ENCODE measurements around the gene KL. TPM values are rescaled to one million over a fixed set of nuclear protein-coding genes. Genes with fewer than 3 reads are reported as not detected.

The KL gene
- total RNA-seq, 1 experiment from 2014 or later, result not detected

- no peaks in the 10 kb centered on the region for H3K9me2 ChIP-seq (ENCODE audit: insufficient read depth)
- no peak overlapping the region for H3K27ac ChIP-seq (ENCODE audit: low read depth, low read length)
- no peak overlapping the region for H2AFZ ChIP-seq (ENCODE audit: low read depth, low read length, poor library complexity, severe bottlenecking)
- no peaks in the 10 kb centered on the region for H3K79me2 ChIP-seq (ENCODE audit: insufficient read depth, low read length)
- ChIA-PET RAD21 (ENCODE audit: low non-redundant PET in 1 of 2, low total read pairs in 2 of 2, uncharacterized antibody in 2 of 2, unreplicated experiment in 2 of 2) (no interaction called here), POLR2A (no interaction called here), CTCF (no interaction called here)
- no peaks in the 10 kb centered on the region for H3K27me3 ChIP-seq (ENCODE audit: insufficient read depth, low read length)
- no peak overlapping the region for H3K4me3 ChIP-seq (replicated peaks in 1 of 2; ENCODE audit: low read depth in 1 of 2, low read length in 2 of 2)
- H3K36me3 ChIP-seq (ENCODE audit: control insufficient read depth in 1 of 2, insufficient read depth in 2 of 2, low read length in 2 of 2), result no peaks in the 10 kb centered on the region
- ATAC-seq, result no peak
- peaks cover 3 to 5% of the 10 kb centered on the region in 2 experiments; a peak in 3 of 4 replicates for H3K4me1 ChIP-seq (ENCODE audit: control insufficient read depth in 1 of 2, insufficient read depth in 2 of 2, low read length in 2 of 2)
- H3K9ac ChIP-seq (ENCODE audit: low read length), result no peak overlapping the region
- no TSS peak for BruUV-seq (replicated peaks)
- no peaks in the 10 kb centered on the region for H3K9me3 ChIP-seq (ENCODE audit: control insufficient read depth in 1 of 2, insufficient read depth in 1 of 2, low read depth in 1 of 2, low read length in 2 of 2)
- no peak for DNase-seq (ENCODE audit: low read depth, low spot score)
- H4K20me1 ChIP-seq (ENCODE audit: insufficient read depth), result no peaks in the 10 kb centered on the region
- no peak overlapping the region for H3K4me2 ChIP-seq (ENCODE audit: low read length)
- intact Hi-C loops (cut with micrococcal nuclease), result no loop called here
- no peak for TF ChIP-seq ELF1 (IDR thresholded peaks at IDR 0.05; ENCODE audit: borderline replicate concordance, low read depth)
- TF ChIP-seq EZH2 (IDR thresholded peaks at IDR 0.05), result no peak
Observed at GRCh38 chr13:33050161-33050560, 33.9 kb downstream of the KL start.

GRCh38 chr13:33051632-33052031 is 35.4 kb downstream of the KL start:
- intact Hi-C loops (cut with micrococcal nuclease), result no loop called here
- no peak for TF ChIP-seq JUND (IDR thresholded peaks at IDR 0.05)
- no peak for TF ChIP-seq ZFX (IDR thresholded peaks at IDR 0.05)
- no peak for TF ChIP-seq CEBPB (IDR thresholded peaks at IDR 0.05; ENCODE audit: low read depth)
- no peak for TF ChIP-seq RAD21 (IDR thresholded peaks at IDR 0.05; ENCODE audit: low read depth)
- no peak for TF ChIP-seq EZH2 (IDR thresholded peaks at IDR 0.05)
- no peak for TF ChIP-seq CTCF (IDR thresholded peaks at IDR 0.05 in 2 of 3, conservative IDR thresholded peaks at IDR 0.05 in 1 of 3; ENCODE audit: borderline replicate concordance in 1 of 3, insufficient read depth in 1 of 3, low read depth in 2 of 3, low read length in 2 of 3)
- no peak for TF ChIP-seq EGR1 (IDR thresholded peaks at IDR 0.05; ENCODE audit: low read depth)
- TF ChIP-seq EZH2phosphoT487 (IDR thresholded peaks at IDR 0.05; ENCODE audit: borderline replicate concordance), result no peak
- TF ChIP-seq FOSL1 (IDR thresholded peaks at IDR 0.05; ENCODE audit: low read depth), result no peak
- TF ChIP-seq SIN3A (IDR thresholded peaks at IDR 0.05; ENCODE audit: low read depth), result no peak
- POLR2A ChIA-PET, result no interaction called here
- BruUV-seq (replicated peaks), result no TSS peak
- no peaks in the 10 kb centered on the region for H4K20me1 ChIP-seq (ENCODE audit: insufficient read depth)
- no peaks in the 10 kb centered on the region for H3K9me2 ChIP-seq (ENCODE audit: insufficient read depth)
- H2AFZ ChIP-seq (ENCODE audit: low read depth, low read length, poor library complexity, severe bottlenecking), result no peak overlapping the region
- no peak for DNase-seq (ENCODE audit: low read depth, low spot score)
- H3K27ac ChIP-seq (ENCODE audit: low read depth, low read length), result no peak overlapping the region
- CTCF ChIA-PET, result no interaction called here
- no peaks in the 10 kb centered on the region for H3K4me1 ChIP-seq (ENCODE audit: control insufficient read depth in 1 of 2, insufficient read depth in 2 of 2, low read length in 2 of 2)
- no peak overlapping the region for H3K9ac ChIP-seq (ENCODE audit: low read length)
- RAD21 ChIA-PET (ENCODE audit: low non-redundant PET in 1 of 2, low total read pairs in 2 of 2, uncharacterized antibody in 2 of 2, unreplicated experiment in 2 of 2), result no interaction called here
- no peaks in the 10 kb centered on the region for H3K27me3 ChIP-seq (ENCODE audit: insufficient read depth, low read length)
- no peaks in the 10 kb centered on the region for H3K36me3 ChIP-seq (ENCODE audit: control insufficient read depth in 1 of 2, insufficient read depth in 2 of 2, low read length in 2 of 2)
- ATAC-seq, result no peak
- no peak overlapping the region for H3K4me3 ChIP-seq (replicated peaks in 1 of 2; ENCODE audit: low read depth in 1 of 2, low read length in 2 of 2)
- H3K79me2 ChIP-seq (ENCODE audit: insufficient read depth, low read length), result no peaks in the 10 kb centered on the region
- no peaks in the 10 kb centered on the region for H3K9me3 ChIP-seq (ENCODE audit: control insufficient read depth in 1 of 2, insufficient read depth in 1 of 2, low read depth in 1 of 2, low read length in 2 of 2)
- no peak overlapping the region for H3K4me2 ChIP-seq (ENCODE audit: low read length)

Measured in HCT116 (cell line).